HEK293T (cell line): ENCODE measurements around the gene MMS22L.

Experiments used
- BHLHE40 ChIP-seq: fragments of 450-650 bp; IDR thresholded peaks from 2 replicates; pipeline ENCODE4 v1.6.1; 2016; ENCODE audit warnings: mild to moderate bottlenecking, moderate library complexity, borderline replicate concordance
- ELF4 ChIP-seq: fragments of 450-650 bp; IDR thresholded peaks from 2 replicates; pipeline ENCODE4 v1.6.1; 2017; ENCODE audit warnings: antibody characterized with exemption
- FOXM1 ChIP-seq: fragments of 450-650 bp; IDR thresholded peaks from 2 replicates; pipeline ENCODE4 v1.6.1; 2017; ENCODE audit warnings: mild to moderate bottlenecking, borderline replicate concordance
- LEF1 ChIP-seq: fragments of 450-650 bp; IDR thresholded peaks from 2 replicates; pipeline ENCODE4 v1.6.1; 2017; ENCODE audit warnings: mild to moderate bottlenecking, borderline replicate concordance
- SUZ12 ChIP-seq: fragments of 450-650 bp; IDR thresholded peaks from 2 replicates; pipeline ENCODE4 v1.6.1; 2016; ENCODE audit warnings: mild to moderate bottlenecking
- TARDBP ChIP-seq: fragments of 450-650 bp; IDR thresholded peaks from 2 replicates; pipeline ENCODE4 v1.6.1; 2016

DNA sequence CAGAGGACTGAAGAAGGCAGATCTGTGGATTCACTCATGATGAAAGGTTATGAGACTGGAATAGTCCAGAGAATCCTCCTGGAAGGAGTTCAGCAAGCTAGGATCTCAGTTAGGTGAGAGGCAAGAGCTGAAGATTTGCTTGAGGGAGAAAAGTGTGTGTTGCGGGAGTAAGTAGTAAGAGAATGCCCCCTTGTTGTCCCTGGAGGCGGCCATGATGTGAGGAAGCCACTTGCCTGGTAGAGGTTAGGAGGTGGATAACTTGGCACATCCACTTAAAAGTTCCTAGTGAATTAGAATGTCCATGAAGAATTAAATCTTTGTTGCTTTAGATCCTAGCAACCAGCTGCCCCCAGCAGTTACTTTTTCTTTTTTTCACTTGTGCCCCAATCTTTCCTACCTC, 162.5 kb downstream of the MMS22L start:
- TF ChIP-seq LEF1 (no peak), BHLHE40 (no peak), SUZ12 (no peak), ELF4 (no peak), TARDBP (no peak), FOXM1 (no peak)
